ENCODE data around the gene ANXA4.
"Not testable (repeated sequence)": the region's sequence is repeated elsewhere in the genome, so short reads cannot be mapped to it uniquely, and the experiment has no call there.

Gene ANXA4

GRCh38 chr2:69723791-69724190 lies 18.1 kb upstream of the ANXA4 start:
- DNase-seq = no peak

DNA sequence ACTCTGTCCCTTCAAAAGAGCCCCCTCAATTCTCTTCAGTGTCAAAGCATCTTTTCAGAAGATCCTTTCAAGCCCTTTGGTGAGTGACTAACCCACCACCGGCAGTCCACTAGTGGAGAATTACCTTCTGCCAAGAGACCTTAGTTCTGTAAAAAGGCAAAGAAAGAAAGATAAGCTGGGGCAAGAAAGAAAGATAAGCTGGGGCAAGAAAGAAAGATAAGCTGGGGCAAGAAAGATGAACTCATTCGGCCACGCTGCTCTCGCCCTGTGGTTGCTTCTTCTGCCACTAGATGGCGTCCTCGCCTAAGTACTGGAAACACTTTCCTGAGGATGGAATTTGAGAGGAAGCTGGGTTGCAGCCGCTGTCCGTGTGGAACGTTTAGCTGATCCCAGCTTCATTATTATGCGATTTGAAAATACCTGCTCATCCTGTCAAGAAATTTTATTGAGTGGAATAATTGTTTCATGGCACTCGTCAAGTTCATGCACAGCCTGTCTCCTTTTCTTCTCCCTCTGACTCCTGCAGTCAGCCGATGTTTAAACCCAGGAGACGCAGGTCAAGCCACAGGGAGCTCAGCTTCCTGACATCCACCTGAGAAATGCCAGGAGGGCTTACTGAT lies 17.3 kb upstream of the ANXA4 start:
- DNase-seq = peak; percentile 74

DNA sequence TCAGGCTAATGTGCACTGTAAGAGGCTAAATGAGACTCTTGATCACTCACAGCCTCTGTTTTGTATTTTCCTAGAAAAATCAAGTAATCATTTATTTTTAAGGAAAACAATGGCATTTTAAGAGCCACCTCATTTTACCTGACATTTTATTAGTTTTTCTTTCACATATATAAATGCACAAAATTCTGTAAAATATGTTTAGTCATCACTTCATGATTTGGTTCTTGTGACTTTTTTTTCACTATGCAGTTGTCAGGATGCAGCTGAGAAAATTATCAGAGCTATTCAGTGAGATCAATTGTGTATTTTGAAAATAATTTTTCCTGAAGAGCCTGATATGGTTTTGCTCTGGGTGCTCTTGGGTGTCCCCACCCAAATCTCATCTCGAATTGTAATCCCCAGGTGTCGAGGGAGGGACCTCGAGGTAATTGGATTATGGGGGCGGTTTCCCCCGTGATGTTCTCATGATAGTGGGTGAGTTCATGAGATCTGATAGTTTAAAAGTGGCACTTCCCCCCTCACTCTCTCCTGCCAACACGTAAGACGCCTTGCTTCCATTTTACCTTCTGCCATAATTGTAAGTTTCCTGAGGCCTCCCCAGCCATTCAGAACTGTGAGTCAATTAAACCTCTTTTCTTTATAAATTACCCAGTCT lies 16.1 kb upstream of the ANXA4 start:
- no peak for DNase-seq

DNA sequence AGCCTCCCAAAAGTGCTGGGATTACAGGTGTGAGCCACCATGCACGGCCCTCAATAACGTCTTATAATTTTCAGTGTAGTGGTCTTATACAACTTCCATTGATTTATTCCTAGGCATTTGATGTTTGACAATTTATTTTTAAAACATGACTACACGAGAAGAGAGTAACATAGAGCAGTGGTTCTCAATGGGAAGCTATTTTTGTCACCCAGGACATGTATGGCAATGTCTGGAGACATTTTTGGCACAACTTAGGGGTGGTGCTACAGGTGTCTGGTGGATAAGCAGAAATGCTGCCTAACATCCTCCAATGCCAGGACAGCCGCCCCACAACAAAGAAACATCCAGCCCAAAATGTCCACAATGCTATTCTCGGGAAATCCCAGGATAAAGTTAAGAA lies 12.7 kb upstream of the ANXA4 start:
- no peak for DNase-seq

DNA sequence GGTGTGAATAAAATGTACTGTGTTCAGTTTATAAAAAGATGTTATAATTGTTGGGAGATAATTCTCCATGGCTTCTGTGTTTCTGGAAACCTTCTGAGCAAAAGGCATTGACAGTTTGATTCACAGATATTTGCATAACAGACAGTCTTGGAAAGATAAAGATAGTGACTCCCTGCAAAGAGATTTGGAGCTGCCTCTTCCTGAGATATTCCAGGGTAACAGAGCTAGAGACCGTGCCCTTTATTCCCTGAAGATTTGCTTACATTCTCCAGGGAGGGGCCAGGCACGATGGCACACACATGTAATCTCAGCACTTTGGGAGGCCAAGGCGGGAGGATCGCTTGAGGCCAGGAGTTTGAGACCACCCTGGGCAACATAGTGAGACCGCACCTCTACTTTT lies 12.2 kb upstream of the ANXA4 start:
- DNase-seq = no peak

GRCh38 chr2:69731147-69731970 lies 10.6 kb upstream of the ANXA4 start:
- DNase-seq = no peak

DNA sequence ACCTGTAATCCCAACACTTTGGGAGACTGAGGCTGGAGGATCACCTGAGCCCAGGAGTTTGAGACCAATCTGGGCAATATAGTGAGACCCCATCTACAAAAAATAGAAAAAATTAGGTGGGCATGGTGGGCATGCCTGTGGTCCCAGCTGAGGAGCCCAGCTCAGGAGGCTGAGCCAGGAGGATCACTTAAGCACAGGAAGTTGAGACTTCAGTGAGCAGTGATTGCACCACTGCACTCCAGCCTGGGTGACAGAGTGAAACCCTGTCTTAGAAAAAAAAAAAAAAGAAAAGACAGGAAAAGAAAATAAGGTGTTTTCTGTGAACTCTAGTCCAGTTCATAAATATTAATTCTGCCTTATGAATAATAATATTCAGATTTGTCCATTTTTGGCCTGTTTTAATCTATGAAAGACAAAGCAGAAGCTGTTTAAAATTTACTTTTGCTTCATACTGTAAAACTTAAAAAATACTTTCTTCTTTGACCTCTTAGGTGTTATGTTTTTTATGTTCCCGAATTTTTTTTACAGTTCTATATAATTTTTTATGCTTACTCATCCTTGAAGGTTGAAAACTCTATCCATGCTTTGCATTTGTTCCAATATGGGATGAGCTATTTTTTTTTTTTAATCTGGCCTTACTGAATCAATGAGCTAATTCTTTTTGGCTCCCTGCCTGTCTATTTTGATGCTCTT lies 8.4 kb upstream of the ANXA4 start:
- peak; percentile 57 for DNase-seq

DNA sequence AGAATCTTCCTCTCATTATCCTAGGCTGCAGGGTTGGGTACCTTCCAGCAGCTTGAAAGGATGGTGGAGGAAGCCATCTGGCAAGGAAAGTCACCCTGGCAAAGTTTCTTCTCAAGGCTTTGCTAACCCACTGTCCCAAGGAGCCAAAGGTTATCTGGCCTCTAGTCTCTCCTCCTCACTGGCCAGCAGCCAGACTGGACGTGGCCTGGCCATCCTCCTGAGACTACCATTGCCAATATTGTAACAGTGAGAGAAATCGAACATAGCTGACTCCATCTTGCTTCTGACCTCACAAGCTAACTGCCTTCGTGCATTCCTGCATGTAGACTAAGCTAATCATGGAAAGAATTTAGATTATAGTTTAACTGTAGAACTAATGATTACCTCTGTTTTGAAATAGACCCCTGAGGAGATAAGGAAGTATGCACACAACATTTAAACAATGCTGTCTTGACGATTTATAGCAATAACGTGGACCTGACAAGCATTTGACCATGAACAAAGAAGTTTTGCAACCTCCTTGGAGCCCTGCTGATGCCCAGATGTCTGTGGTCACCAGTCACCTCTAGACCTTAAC lies 7.8 kb upstream of the ANXA4 start:
- no peak for DNase-seq

DNA sequence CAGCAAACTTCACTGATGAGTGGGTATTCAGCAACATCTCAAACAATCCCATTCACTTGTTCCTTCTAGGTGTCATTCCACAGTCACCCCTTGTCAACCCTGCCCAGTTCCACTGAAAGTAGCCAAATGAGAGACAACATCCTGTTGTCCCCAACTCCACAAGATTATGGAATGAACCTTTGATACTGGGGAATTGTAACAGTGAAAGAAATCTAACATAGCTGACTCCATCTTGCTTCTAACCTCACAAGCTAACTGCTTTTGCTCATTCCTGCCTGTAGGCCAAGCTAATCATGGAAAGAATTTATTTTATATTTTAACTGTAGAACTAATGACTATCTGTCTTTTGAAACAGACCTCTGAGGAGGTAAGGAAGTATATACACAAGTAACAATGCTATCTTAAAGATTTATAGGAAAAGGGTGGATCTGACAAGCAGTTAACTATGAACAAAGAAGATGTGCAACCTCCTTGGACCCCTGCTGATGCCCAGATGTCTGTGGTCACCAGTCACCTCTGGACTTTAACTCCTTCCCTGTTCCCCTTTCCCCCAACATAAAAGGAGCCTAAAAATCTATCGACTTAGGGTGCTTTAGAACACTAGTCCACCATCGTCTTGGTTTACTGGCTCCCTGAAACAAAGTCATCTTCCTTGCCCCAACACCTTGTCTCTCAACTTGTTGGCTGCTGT lies 6.9 kb upstream of the ANXA4 start:
- DNase-seq = no peak

DNA sequence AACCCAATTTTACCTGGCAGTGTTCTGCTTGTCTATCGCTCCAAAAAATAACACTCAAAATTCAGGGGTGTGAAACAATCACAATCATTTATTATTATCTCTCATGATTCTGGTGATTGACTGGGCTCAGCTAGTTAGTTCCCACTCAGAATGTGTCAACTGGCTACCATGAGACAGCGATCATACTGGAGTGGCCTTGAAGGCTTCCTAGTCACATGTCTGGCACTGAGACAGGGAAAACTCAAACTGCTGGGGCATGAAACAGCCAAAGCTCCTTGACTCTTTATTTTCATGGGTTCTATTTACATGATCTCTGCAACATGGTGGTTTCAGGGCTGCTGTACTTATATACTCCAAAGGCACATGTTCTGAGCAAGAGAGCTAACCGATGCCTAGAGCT lies 6.2 kb upstream of the ANXA4 start:
- DNase-seq = no peak

DNA sequence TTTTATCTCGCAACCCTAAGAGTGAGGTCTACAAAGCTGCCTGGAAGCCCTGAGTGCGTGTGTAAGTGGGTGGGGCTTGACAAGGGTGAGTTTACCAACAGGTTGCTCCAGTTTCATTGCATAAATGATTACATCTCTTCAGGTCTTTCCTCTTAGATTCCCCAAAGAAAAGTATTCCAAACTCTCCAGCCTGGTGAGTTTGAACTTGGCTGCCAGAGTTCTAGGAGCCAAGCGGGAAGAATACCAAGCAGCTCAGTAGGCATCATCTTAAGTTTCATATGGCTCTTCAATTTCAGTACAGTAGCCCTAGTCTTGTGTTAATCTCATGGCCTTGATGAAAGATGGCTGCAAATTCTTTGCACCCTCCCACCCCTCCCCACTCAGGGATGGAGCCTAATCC lies 3.8 kb upstream of the ANXA4 start:
- DNase-seq = not testable (repeated sequence)

- no peak for DNase-seq
Measured at GRCh38 chr2:69740502-69740951, 1.4 kb upstream of the ANXA4 start.

DNA sequence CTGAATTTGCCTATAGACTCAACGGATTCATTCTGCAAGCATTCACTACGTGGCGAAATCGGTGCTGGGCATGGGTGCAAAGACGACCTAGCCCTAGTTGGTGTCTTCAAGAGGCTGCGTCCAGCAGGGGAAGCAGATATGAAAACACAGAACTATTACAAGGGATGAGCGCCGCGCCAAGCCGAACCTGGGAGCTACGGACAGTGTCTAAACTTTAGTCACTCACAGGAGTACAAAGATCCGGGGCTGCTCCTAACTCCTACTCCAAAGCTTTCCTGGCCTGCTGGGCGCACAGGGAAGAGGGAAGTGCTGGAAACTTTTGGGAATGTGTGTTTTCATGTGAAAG lies 732 bp upstream of the ANXA4 start:
- DNase-seq = no peak

GRCh38 chr2:69742322-69742952 lies 503 bp downstream of the ANXA4 start:
- DNase-seq = no peak

DNA sequence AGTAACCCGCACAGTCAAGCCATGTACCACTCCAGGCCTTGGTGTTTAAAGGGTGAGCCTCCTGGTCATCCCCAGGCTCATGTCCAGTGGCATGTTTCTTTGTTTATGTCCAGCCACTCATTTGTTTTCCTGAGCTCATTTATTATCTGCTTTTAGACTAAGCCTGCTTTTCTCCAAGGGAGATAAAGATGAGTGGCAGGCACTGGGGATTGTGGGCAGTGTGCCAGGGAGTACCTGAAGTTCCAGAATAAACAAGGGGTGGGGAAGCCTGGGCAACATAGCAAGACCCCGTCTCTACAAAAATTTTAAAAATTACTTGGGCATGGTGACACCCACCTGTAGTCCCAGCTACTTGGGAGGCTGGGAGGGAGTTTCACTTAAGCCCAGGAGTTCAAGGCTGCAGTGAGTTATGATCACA lies 1.9 kb downstream of the ANXA4 start:
- no peak for DNase-seq

DNA sequence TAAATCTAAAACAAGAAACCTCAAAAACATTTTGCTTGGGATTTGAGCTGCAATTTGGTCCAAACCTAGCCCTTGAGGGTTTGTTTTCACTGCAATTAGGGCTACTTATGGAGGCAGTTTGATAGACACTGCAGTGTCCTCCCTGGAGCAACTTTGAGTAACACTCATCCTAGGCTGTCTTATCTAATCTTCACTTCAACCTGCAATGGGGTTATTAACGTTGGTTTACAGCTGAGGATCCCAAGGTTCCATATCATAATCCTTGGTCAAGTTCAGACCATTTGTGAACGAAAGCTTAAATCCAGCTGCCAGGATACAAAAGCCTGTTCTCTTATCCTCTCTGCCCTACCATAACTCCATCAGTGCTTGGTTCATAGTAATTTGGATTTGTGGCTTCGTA lies 2.5 kb downstream of the ANXA4 start:
- no peak for DNase-seq

GRCh38 chr2:69745035-69745434 lies 3.1 kb downstream of the ANXA4 start:
- DNase-seq = no peak

DNA sequence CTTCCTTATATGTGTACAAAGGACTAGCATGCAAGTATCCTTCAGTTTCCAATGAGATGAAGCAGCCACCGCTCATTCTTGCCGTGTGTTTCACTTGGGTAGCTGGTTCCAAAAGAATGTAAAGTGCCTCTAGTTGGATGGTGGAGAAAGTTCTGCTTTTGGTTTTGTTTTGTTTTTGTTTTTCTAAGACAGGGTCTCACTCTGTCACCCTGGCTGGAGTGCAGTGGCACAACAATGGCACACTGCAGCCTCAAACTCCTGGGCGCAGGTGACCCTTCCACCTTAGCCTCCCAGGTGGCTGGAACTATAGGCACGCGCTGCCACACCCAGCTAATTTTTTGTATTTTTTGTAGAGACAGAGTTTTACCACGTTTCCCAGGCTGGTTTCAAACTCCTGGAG lies 8.3 kb downstream of the ANXA4 start:
- no peak for DNase-seq

DNA sequence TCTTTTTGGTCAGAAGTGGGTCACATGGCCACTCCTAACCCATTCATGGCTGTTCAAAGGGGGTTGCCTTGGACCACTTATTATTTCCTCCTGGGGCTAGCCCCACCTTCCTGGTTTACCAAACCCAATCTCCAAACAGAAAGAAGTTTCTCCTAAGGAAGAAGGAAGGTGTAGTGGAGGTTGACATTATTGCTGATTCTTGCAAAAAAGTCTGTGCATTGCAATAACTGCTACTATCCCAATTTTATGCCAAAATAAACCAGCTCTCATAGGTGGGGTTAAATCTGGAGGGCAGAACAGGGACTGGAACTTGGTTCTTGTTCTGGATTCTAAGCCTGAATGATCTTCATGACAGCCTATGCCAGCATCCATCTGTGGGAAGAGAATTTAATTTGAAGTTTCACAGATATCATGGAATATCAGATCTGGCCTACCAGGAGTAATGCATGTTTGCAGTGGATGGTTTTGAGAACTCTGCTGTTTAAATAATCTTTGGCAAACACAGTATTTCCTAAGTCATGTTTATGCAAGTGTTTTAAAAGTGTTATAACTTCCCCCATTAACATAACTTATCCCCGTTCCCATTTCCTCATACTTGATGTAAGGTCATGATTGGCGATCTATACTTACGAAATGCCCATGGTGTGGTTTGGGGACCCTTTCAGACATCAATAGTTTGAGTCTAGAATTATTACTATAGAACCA lies 11.9 kb downstream of the ANXA4 start:
- no peak for DNase-seq

GRCh38 chr2:69754633-69755032 lies 12.7 kb downstream of the ANXA4 start:
- DNase-seq = no peak

GRCh38 chr2:69755862-69756467 lies 14.0 kb downstream of the ANXA4 start:
- no peak for DNase-seq
